CD4-positive, alpha-beta T cell treated with Interleukin-17A for 4 hours (primary cell): ENCODE data around the gene KAT8.

Source experiments
- DNase-seq: peaks from one replicate; pipeline ENCODE4 v3.0.0-alpha.2; 2020; ENCODE audit warnings: mixed read lengths

KAT8 gene

GRCh38 chr16:31108794-31109558, 8.5 kb upstream of the KAT8 start:
- DNase-seq: no peak

- no peak for DNase-seq
Observed at GRCh38 chr16:31109622-31110021, 7.8 kb upstream of the KAT8 start.

- DNase-seq: no peak
Observed at GRCh38 chr16:31110106-31111034, 7.1 kb upstream of the KAT8 start.

- DNase-seq: no peak
Observed at GRCh38 chr16:31111881-31112466, 5.5 kb upstream of the KAT8 start.

GRCh38 chr16:31112711-31113110, 4.8 kb upstream of the KAT8 start:
- DNase-seq: no peak

DNA sequence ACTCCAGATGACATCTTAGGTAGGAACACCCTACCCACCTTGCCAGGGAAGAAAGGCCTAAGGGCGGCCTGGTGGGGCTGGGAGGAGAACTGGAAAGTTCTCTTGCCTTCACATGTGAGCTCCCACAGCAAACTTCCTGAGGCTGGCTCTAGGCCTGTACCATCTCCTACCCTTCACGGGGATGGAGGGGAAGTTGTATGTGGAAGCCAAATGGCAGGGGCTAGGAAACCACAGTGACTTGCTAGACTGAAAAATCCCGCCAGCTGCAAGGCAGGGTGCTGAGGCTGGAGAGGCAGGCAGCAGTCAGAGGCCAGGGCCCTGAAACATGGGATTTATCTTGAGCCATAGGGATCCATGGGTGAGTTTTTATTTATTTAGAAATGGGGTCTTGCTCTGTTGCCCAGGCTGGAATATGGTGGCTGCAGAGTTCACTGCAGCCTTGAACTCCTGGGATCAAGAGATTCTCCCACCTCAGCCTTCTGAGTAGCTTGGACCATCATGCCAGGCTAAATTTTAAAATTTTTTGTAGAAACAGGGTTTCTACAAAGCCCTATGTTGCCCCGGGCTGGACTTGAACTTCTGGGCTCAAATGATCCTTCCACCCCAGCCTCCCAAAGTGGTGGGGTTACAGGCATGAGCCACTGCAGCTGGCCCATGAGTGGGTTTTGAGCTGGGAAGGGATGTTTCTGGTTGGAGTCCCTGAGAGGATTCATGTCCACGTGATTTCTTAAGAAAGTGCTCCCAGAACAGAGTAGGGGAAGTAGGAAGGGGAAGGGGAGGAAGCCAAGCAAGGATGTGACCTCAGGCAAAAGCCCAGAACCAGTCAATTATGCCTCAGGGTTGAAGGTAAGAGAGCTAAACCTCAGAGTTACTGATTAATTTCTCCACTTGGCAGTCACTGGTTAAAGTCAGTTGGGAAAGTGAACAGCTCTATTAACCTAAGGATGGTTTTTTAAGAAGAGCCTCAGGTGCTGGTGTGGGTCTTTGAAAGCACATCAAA, 4.0 kb upstream of the KAT8 start:
- DNase-seq: no peak

- no peak for DNase-seq
Observed at GRCh38 chr16:31114468-31114867, 3.0 kb upstream of the KAT8 start.

DNA sequence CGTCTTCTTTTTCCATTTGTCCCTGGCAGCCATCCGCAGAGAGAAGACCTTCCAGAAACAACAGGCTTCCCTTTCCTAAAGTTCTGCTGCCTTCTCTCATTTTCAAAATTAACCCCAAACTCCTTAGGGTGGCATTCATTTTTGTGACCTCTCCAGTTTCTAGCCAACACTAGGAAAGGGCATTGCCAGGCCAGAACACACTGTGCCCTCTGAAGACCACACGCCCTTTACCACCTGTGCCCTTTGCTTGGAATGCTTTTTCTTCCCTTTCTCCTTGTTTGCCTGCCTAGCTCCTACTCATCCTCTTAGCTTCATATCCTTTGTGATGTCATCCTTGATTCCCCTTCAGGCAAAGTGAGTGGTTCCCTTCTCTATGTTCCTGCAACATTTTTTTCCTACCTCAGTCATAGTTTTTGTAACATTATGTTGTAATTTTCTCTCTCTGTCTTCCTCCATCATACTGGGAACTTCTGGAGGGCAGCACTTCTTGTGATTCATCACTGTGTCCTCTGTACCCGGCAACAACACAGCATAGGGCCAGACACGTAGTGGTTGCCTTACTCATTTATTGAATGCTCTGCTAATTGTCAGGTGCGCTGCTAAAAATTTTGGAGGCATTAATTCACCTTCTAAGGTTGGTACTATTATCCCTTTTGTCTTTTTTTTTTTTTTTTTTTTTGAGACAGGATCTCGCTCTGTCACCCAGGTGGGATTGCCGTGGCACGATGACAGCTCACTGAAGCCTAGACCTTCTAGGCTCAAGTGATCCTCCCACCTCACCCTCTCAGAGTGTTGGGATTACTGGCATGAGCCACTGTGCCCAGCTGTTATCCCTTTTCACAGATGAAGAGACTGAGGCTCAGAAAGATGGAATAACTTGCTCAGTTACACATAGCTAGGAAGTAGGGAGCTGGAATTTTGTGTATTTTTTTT, 1.0 kb downstream of the KAT8 start:
- DNase-seq: no peak

DNA sequence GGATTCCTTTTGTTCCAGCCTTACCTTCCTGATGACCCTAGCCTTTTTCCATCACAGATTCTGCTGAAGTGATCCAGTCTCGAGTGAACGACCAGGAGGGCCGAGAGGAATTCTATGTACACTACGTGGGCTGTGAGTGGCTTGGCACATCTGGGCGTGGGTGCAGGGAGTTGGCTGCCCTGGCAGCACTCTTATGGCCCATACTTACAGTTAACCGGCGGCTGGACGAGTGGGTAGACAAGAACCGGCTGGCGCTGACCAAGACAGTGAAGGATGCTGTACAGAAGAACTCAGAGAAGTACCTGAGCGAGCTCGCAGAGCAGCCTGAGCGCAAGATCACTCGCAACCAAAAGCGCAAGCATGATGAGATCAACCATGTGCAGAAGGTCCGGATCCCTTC, 2.7 kb downstream of the KAT8 start:
- no peak for DNase-seq

- DNase-seq: no peak
Observed at GRCh38 chr16:31125844-31126243, 8.4 kb downstream of the KAT8 start.

DNA sequence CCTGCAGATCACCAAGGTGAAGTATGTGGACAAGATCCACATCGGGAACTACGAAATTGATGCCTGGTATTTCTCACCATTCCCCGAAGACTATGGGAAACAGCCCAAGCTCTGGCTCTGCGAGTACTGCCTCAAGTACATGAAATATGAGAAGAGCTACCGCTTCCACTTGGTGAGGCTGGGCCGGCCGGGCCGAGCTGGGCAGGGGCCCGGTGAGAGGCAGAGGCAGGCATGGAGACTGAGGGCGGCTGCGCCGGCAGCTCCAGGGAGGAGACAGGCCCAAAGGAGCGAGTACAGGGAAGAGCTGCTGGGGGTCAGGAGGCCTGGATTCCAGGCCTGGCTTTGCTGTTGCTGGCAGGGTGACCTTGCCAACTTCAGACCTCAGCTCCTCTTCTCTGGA, 9.7 kb downstream of the KAT8 start:
- no peak for DNase-seq

- no peak for DNase-seq
Observed at GRCh38 chr16:31128711-31129567, 11.5 kb downstream of the KAT8 start.

DNA sequence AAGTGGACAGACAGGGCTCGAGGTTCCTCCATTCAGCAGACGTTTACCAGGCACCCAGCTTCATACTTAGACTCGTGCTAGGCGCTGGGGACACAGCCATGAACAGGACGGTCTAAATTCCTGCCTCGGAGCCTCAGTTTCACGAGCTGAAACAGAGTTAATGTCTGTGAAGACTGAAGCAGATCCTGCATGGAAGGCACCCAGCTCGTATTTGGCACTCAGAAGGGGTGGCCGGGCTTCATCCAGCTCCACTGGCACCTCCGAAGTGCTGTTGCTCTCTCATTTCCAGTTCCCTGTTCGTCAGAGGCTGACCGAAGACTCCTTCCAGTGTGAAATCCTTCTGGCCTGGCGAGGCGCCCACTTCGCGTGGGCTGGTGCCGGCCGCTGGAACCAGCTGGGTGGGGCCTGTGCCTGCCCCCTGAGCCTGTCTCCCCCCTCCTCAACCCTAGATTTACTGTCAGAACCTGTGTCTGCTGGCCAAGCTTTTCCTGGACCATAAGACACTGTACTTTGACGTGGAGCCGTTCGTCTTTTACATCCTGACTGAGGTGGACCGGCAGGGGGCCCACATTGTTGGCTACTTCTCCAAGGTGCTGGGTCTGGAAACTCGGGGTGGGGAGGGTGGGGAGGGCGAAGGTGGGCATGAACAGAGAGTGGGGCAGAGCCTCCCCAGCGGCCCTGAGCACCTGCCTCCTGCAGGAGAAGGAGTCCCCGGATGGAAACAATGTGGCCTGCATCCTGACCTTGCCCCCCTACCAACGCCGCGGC, 12.3 kb downstream of the KAT8 start:
- DNase-seq: no peak

DNA sequence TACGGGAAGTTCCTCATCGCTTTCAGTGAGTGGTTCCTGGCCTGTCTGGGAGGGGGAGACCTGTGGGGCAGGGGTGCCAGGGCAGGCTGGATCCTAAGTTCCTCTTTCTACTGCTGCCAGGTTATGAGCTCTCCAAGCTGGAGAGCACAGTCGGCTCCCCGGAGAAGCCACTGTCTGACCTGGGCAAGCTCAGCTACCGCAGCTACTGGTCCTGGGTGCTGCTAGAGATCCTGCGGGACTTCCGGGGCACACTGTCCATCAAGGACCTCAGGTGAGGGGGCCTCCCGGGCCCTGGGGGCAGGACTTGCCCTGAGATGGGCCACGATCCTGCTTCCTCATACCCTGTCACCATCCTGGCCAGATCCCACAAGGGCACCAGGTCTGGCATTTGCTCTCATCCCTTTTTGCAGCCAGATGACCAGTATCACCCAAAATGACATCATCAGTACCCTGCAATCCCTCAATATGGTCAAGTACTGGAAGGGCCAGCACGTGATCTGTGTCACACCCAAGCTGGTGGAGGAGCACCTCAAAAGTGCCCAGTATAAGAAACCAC, 12.9 kb downstream of the KAT8 start:
- no peak for DNase-seq

- no peak for DNase-seq
Observed at GRCh38 chr16:31130899-31131298, 13.4 kb downstream of the KAT8 start.

- DNase-seq: no peak
Observed at GRCh38 chr16:31131416-31131815, 14.0 kb downstream of the KAT8 start.

DNA sequence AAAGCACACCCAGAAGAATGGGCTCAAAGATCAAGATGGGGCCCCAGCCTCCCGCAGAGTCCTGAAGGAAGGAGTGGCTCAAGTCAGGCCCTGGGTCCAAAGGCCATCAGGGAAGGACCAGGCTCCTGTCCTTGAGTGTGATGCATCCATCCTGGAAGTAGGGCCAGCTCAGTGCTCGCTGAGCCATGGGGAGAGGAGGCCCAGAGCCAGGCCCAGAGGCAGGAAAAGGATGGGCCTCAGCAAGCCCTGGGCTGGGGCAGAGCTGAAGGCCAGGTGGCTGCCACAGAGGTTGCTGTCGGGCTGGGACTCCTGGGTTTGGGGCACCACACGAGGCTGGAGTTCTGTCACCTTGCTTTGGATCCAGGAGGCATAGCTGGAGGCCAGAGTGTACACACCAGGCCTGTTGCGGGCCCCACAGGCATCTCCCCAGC, 14.4 kb downstream of the KAT8 start:
- DNase-seq: no peak

GRCh38 chr16:31132303-31132979, 15.0 kb downstream of the KAT8 start:
- no peak for DNase-seq
